ENCODE data around the gene CEP170B. TPM values are rescaled to one million over a fixed set of nuclear protein-coding genes. Genes with fewer than 3 reads are reported as not detected.

The CEP170B gene
- total and polyA plus RNA-seq, 2 of the 8 experiments (the other 6 are each of a cell fraction or from before 2014, with no cell fraction given) = 9.1 to 33.8 TPM

DNA sequence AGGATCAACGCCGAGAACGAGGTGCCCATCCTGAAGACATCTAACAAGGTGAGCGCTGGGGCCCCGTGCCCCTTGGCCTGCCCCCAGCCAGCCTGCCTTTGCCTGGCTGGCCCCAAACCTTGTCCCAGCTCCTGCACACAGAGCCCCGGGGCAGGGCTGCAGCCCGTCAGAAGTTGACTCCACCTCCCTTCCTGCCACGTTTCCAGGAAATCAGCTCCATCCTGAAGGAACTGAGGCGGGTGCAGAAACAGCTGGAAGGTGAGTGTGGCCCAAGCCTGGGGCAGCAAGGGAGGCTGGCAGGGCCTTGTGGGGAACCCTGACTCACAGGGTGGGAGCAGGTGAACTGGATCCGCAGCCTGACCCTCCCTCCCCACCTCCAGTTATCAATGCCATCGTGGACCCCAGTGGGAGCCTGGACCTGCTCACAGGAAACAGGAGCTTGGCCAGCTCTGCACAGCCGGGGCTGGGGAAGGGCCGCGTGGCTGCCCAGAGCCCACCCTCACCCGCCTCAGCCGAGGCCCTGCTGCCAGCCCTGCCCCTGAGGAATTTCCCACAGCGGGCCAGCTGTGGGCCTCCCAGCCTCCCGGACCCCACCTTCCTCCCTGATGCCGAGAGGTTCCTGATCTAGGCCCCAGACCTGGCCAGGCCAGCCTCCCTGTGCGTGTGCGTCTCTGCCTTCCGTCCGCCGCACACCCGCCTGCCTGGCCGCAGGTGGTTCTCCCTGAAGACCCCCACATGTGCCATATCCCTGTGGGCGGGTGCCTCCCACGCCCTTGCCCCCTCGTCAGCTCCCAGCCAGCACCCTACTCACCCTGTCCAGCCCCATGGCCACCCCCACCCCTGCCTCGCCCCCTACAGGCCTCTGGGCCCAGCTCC is 29.5 kb downstream of the CEP170B start:
- WGBS, 2 experiments (ENCODE audit: extremely low coverage in 1 of 2, insufficient coverage in 1 of 2, insufficient read length in 1 of 2, insufficient replicate concordance in 2 of 2, low coverage in 1 of 2, low lambda C conversion rate in 2 of 2, missing lambda C conversion rate in 1 of 2) = 88% methylated on average over 22 of the region's 30 CpGs; no CpG with 5 or more reads in 1 of the 2 experiments
- peak in 1 of 2 experiments; percentile 46 for DNase-seq (ENCODE audit: low read depth in 1 of 2, low spot score in 2 of 2)

More for the DNA sequence above, 29.5 kb downstream of the CEP170B start:
- no peaks in the 10 kb centered on the region; a peak in 1 of 8 replicates for H3K36me3 ChIP-seq (ENCODE audit: control insufficient read depth in 2 of 4, insufficient read depth in 4 of 4, low read length in 3 of 4)
- no peak overlapping the region for H2BK12ac ChIP-seq (ENCODE audit: low read depth, low read length)
- no peak overlapping the region for H3K4me2 ChIP-seq (ENCODE audit: insufficient read depth in 1 of 2, low read depth in 2 of 2, low read length in 2 of 2)
- CTCF ChIA-PET (ENCODE audit: partially characterized antibody) = interaction anchor here (0.6 to 4.1 kb wide), 16 partner anchors 11 to 316 kb away, joined by 3 to 26 read pairs (median 5); no protein-coding TSS in a partner anchor
- peaks cover 1 to 3% of the 10 kb centered on the region in 2 experiments for H4K20me1 ChIP-seq (replicated peaks in 1 of 2; ENCODE audit: control insufficient read depth in 1 of 2, insufficient read depth in 2 of 2, low read length in 2 of 2)
- H2BK5ac ChIP-seq (ENCODE audit: low read depth, low read length) = no peak overlapping the region; the same call in none of the 2 replicates
- no peak overlapping the region for H2AFZ ChIP-seq (ENCODE audit: low read length)
- H3K9ac ChIP-seq (replicated peaks in 1 of 4; ENCODE audit: extremely low read depth in 1 of 4, low read depth in 3 of 4, low read length in 3 of 4) = no peak overlapping the region
- no peaks in the 10 kb centered on the region for H3K79me1 ChIP-seq (ENCODE audit: low read depth, low read length)
- H3K18ac ChIP-seq (ENCODE audit: extremely low read depth, low read length) = no peak overlapping the region
- H2BK120ac ChIP-seq (replicated peaks; ENCODE audit: low read depth, low read length) = no peak overlapping the region
- no peak overlapping the region for H2AK5ac ChIP-seq (ENCODE audit: low read depth, low read length)
- no peak overlapping the region for H3K4ac ChIP-seq (replicated peaks; ENCODE audit: insufficient read length, low read depth, low read length)
- H3K9me3 ChIP-seq (ENCODE audit: insufficient read depth in 2 of 2, low read depth in 1 of 2, low read length in 1 of 2) = no peaks in the 10 kb centered on the region
- H3K23me2 ChIP-seq (ENCODE audit: low read depth, low read length) = peaks cover 12% of the 10 kb centered on the region; the same call in 1 of the 2 replicates
- POLR2A ChIA-PET (ENCODE audit: partially characterized antibody) = interaction anchor here (0.6 to 2.1 kb wide), 8 partner anchors 12 to 141 kb away, joined by 3 to 7 read pairs (median 4); partner anchors contain the start of gene SIVA1
- H4K91ac ChIP-seq (replicated peaks; ENCODE audit: insufficient read length, low read length) = no peak overlapping the region
- no peaks in the 10 kb centered on the region for H3K79me2 ChIP-seq (ENCODE audit: control insufficient read depth in 1 of 2, insufficient read depth in 2 of 2, low read length in 2 of 2)
- no peak overlapping the region for H4K8ac ChIP-seq (ENCODE audit: extremely low read depth, insufficient read depth, low read length)
- H3K27ac ChIP-seq (ENCODE audit: low read depth, low read length) = no peak overlapping the region
- no peak for FAIRE-seq
- H4K5ac ChIP-seq (ENCODE audit: insufficient read length, low read depth, low read length) = no peak overlapping the region
- H3K56ac ChIP-seq (replicated peaks; ENCODE audit: insufficient read length, low read depth, low read length) = no peak overlapping the region
- H2BK20ac ChIP-seq (ENCODE audit: low read length) = no peak overlapping the region
- H3K23ac ChIP-seq (ENCODE audit: insufficient read length) = no peak overlapping the region
- TF ChIP-seq POU5F1 (IDR thresholded peaks at IDR 0.05; ENCODE audit: low read depth, low read length) = no peak
- TF ChIP-seq, protein P1, sequence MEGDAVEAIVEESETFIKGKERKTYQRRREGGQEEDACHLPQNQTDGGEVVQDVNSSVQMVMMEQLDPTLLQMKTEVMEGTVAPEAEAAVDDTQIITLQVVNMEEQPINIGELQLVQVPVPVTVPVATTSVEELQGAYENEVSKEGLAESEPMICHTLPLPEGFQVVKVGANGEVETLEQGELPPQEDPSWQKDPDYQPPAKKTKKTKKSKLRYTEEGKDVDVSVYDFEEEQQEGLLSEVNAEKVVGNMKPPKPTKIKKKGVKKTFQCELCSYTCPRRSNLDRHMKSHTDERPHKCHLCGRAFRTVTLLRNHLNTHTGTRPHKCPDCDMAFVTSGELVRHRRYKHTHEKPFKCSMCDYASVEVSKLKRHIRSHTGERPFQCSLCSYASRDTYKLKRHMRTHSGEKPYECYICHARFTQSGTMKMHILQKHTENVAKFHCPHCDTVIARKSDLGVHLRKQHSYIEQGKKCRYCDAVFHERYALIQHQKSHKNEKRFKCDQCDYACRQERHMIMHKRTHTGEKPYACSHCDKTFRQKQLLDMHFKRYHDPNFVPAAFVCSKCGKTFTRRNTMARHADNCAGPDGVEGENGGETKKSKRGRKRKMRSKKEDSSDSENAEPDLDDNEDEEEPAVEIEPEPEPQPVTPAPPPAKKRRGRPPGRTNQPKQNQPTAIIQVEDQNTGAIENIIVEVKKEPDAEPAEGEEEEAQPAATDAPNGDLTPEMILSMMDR (IDR thresholded peaks at IDR 0.05; ENCODE audit: control extremely low read depth in 1 of 3, insufficient read depth in 1 of 3, low read depth in 1 of 3, low read length in 3 of 3) = peak in 1 of 3 experiments; percentile 10; a peak in 1 of 4 replicates
- H2BK15ac ChIP-seq (ENCODE audit: low read length) = no peak overlapping the region
- H3K27me3 ChIP-seq (replicated peaks in 1 of 4; ENCODE audit: control insufficient read depth in 3 of 4, extremely low read depth in 1 of 4, insufficient read depth in 3 of 4, low read length in 3 of 4) = no peaks in the 10 kb centered on the region
- no peak overlapping the region for H3K4me3 ChIP-seq (ENCODE audit: extremely low read depth in 1 of 4, insufficient read depth in 2 of 4, low read depth in 3 of 4, low read length in 4 of 4)
- H3K4me1 ChIP-seq (replicated peaks in 1 of 4; ENCODE audit: control insufficient read depth in 3 of 4, insufficient read depth in 4 of 4, low read length in 3 of 4) = peaks cover 0 to 3% (median 0%) of the 10 kb centered on the region in 4 experiments; a peak in 2 of 7 replicates
- H3K14ac ChIP-seq (ENCODE audit: insufficient read length) = no peak overlapping the region

Data from H1 (cell line).